ENCODE data around the gene CABP1.

CABP1 gene

DNA sequence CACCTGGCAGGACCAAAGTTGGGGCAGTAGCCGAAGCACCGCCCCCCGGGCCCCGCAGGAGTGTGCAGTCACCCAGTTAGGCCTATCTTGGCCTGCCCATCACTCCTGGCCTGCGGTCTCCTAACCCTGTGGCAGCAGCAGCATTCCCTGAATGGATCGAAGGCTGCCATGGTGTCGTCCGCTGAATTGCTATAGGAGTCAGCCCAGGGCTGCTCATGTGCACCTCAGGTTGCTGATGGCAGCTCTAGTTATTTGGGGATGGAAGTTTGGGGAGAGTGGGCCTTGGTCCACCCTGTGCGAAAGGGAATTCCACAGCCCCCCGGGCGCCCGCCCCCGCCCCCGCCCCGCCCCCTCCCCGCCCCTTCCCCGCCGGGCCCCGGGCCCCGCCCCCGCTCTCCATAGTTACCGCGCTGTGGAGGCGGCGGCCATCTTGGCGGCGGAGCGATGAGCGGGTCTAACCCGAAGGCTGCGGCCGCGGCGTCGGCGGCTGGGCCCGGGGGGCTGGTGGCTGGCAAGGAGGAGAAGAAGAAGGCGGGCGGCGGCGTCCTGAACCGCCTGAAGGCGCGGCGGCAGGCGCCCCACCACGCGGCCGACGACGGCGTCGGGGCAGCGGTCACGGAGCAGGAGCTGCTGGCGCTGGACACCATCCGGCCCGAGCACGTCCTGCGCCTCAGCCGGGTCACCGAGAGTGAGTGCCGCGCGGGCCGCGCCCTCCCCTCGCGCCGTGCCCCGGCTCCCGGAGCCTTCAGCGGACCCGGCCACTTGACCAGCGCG, 69.8 kb downstream of the CABP1 start, which contains the start of gene UNC119B:
UNC119B (plus strand) TSS at position 428 of the 774 bp plus-strand sequence; CDS start at position 445, 17 bp downstream.
- H3K4me3 ChIP-seq (ENCODE audit: low read depth, low read length) = peak within 1 kb of the TSS; percentile 90
- no peak for DNase-seq (ENCODE audit: low read depth)
- TF ChIP-seq, protein P1, sequence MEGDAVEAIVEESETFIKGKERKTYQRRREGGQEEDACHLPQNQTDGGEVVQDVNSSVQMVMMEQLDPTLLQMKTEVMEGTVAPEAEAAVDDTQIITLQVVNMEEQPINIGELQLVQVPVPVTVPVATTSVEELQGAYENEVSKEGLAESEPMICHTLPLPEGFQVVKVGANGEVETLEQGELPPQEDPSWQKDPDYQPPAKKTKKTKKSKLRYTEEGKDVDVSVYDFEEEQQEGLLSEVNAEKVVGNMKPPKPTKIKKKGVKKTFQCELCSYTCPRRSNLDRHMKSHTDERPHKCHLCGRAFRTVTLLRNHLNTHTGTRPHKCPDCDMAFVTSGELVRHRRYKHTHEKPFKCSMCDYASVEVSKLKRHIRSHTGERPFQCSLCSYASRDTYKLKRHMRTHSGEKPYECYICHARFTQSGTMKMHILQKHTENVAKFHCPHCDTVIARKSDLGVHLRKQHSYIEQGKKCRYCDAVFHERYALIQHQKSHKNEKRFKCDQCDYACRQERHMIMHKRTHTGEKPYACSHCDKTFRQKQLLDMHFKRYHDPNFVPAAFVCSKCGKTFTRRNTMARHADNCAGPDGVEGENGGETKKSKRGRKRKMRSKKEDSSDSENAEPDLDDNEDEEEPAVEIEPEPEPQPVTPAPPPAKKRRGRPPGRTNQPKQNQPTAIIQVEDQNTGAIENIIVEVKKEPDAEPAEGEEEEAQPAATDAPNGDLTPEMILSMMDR (IDR thresholded peaks at IDR 0.05; ENCODE audit: control insufficient read depth, extremely low read depth, insufficient read depth) = no peak

DNA sequence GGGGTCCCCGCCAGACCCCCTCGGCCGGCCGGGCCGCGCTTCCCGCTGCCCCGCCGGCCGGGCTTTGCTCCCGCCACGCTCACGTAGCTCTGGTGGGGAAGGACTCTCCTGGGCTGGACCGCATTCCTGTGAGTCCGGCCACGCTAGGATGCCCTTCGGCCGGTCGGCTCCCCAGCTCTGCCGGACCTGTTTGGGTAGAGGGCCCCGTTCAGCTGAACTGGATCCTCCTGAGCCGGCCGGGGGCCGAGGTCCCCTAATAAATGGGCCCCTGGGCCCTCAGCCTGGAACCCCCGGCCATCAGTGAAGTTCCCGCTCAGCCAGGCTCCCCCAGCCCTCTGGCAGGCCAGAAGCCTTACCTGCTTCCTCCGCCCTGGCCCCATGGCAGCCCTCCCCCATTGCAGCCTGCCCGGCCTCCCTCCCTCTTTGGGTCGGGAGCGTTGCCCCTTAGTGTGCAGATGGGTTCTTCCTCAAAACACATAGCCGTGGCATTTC, 70.4 kb downstream of the CABP1 start:
- peak overlapping the region; percentile 90 for H3K4me3 ChIP-seq (ENCODE audit: low read depth, low read length)
- TF ChIP-seq, protein P1 (IDR thresholded peaks at IDR 0.05; ENCODE audit: control insufficient read depth, extremely low read depth, insufficient read depth) = no peak
- DNase-seq (ENCODE audit: low read depth) = no peak

DNA sequence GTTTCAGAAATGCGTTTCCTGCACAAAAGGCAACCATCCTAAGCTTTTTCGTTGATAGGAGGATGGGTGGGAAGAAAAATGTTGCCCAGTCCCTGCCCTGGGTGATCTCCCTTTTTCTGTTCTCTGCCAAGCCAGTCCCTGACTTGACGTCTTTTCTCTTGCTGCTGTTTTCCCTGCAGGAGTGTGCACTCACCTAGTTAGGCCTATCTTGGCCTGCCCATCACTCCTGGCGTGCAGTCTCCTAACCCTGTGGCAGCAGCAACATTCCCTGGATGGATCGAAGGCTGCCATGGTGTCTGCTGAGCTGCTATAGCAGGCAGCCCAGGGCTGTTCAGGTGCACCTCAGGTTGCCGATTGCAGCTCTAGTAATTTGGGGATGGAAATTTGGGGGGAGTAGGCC, 71.0 kb downstream of the CABP1 start:
- peak overlapping the region; percentile 90 for H3K4me3 ChIP-seq (ENCODE audit: low read depth, low read length)
- TF ChIP-seq, protein P1 (IDR thresholded peaks at IDR 0.05; ENCODE audit: control insufficient read depth, extremely low read depth, insufficient read depth) = no peak
- no peak for DNase-seq (ENCODE audit: low read depth)

DNA sequence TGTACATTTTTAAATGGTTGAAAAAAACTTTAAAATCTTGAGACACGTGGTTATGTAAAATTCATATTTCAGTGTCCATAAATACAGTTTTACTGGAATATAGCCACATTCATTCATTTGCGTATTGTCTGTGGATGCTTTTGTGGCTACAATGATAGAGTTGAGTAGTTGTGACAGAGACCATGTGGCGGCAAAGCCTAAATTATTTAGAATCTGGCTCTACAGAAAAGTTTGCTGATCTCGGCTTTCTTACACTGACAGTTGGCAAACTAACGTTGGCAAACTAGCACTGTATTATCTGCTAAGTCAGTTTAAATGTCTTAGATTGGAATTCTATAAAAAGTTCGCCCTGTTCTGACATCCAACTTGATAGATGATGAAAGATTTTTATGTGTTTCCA, 72.2 kb downstream of the CABP1 start:
- TF ChIP-seq, protein P1 (IDR thresholded peaks at IDR 0.05; ENCODE audit: control insufficient read depth, extremely low read depth, insufficient read depth) = no peak
- no peak for DNase-seq (ENCODE audit: low read depth)

GRCh38 chr12:120713861-120714482, 73.5 kb downstream of the CABP1 start:
- TF ChIP-seq, protein P1 (IDR thresholded peaks at IDR 0.05; ENCODE audit: control insufficient read depth, extremely low read depth, insufficient read depth) = peak; percentile 74
- peak; percentile 42 for DNase-seq (ENCODE audit: low read depth)
- no peak overlapping the region for H3K4me3 ChIP-seq (ENCODE audit: low read depth, low read length)

More for the DNA sequence above, 72.2 kb downstream of the CABP1 start:
- H3K4me3 ChIP-seq (ENCODE audit: low read depth, low read length) = no peak overlapping the region

Data from LNCaP clone FGC (cell line).